GM19099 (cell line): ENCODE measurements around the gene FAAH.

ENCODE experiments used
- POLR2A ChIP-seq: IDR thresholded peaks from 3 replicates; pipeline ENCODE4 v1.6.1; 2011; ENCODE audit warnings: low read depth; ENCODE audit not compliant: insufficient read length; ENCODE audit errors: extremely low read depth

Gene FAAH

GRCh38 chr1:46410156-46411009 lies 16.3 kb downstream of the FAAH start:
- TF ChIP-seq POLR2A: no peak

- TF ChIP-seq POLR2A: no peak
These were observed 16.9 kb downstream of the FAAH start for GRCh38 chr1:46411010-46411405.

- TF ChIP-seq POLR2A: no peak
These were observed 17.7 kb downstream of the FAAH start for GRCh38 chr1:46411601-46412341.

- no peak for TF ChIP-seq POLR2A
These were observed 18.9 kb downstream of the FAAH start for GRCh38 chr1:46412893-46413595.

GRCh38 chr1:46413596-46413985 lies 19.5 kb downstream of the FAAH start:
- no peak for TF ChIP-seq POLR2A

- TF ChIP-seq POLR2A: no peak
These were observed 21.4 kb downstream of the FAAH start for GRCh38 chr1:46415514-46415913.

GRCh38 chr1:46418976-46419375 lies 24.9 kb downstream of the FAAH start:
- no peak for TF ChIP-seq POLR2A

- no peak for TF ChIP-seq POLR2A
These were observed 26.4 kb downstream of the FAAH start for GRCh38 chr1:46420533-46420915.

- no peak for TF ChIP-seq POLR2A
These were observed 27.6 kb downstream of the FAAH start for GRCh38 chr1:46421739-46422138.

- TF ChIP-seq POLR2A: no peak
These were observed 28.2 kb downstream of the FAAH start for GRCh38 chr1:46422261-46422871.

GRCh38 chr1:46423574-46424240 lies 29.6 kb downstream of the FAAH start:
- TF ChIP-seq POLR2A: no peak

- TF ChIP-seq POLR2A: no peak
These were observed 30.6 kb downstream of the FAAH start for GRCh38 chr1:46424730-46425129.

- no peak for TF ChIP-seq POLR2A
These were observed 31.6 kb downstream of the FAAH start for GRCh38 chr1:46425726-46426125.

GRCh38 chr1:46427541-46427940 lies 33.4 kb downstream of the FAAH start:
- no peak for TF ChIP-seq POLR2A

- TF ChIP-seq POLR2A: no peak
These were observed 35.3 kb downstream of the FAAH start for GRCh38 chr1:46429436-46429835.
